GM21737 (cell line): ENCODE data around the gene NDUFB11.

ENCODE experiments used
- ATAC-seq: cut with Tn5 transposase; IDR thresholded peaks from one replicate; pipeline ENCODE4 v1.9.1; 2021; ENCODE audit warnings: mild to moderate bottlenecking, moderate library complexity; ENCODE audit not compliant: unreplicated experiment

Gene NDUFB11

GRCh38 chrX:47144626-47145394 is at the start of gene NDUFB11, which contains the start of gene RBM10:
Gene NDUFB11 (minus strand): TSS chrX:47144702. CDS start chrX:47144679, 23 bp downstream.
Gene RBM10 (plus strand): TSS chrX:47145221. CDS start chrX:47147482, 2,261 bp downstream.
- peak; percentile 89 for ATAC-seq

GRCh38 chrX:47193475-47194193 is 49.1 kb upstream of the NDUFB11 start, which contains the start of gene UBA1:
Gene UBA1 (plus strand): TSS chrX:47193829. CDS start chrX:47198803, 4,974 bp downstream.
- ATAC-seq: peak; percentile 50

GRCh38 chrX:47191806-47192401 is 47.4 kb upstream of the NDUFB11 start:
- no peak for ATAC-seq

- ATAC-seq: no peak
Observed at GRCh38 chrX:47191331-47191730, 46.8 kb upstream of the NDUFB11 start.

GRCh38 chrX:47190445-47191269 is 46.2 kb upstream of the NDUFB11 start:
- ATAC-seq: peak; percentile 57

GRCh38 chrX:47189906-47190305 is 45.4 kb upstream of the NDUFB11 start:
- no peak for ATAC-seq

- no peak for ATAC-seq
Observed at GRCh38 chrX:47187106-47187677, 42.7 kb upstream of the NDUFB11 start.

- ATAC-seq: no peak
Observed at GRCh38 chrX:47186096-47186740, 41.7 kb upstream of the NDUFB11 start.

- no peak for ATAC-seq
Observed at GRCh38 chrX:47185241-47185640, 40.7 kb upstream of the NDUFB11 start.

- ATAC-seq: no peak
Observed at GRCh38 chrX:47184486-47184885, 40.0 kb upstream of the NDUFB11 start.

- no peak for ATAC-seq
Observed at GRCh38 chrX:47182106-47182700, 37.7 kb upstream of the NDUFB11 start.

- ATAC-seq: no peak
Observed at GRCh38 chrX:47181301-47181700, 36.8 kb upstream of the NDUFB11 start.

- ATAC-seq: no peak
Observed at GRCh38 chrX:47180346-47180745, 35.8 kb upstream of the NDUFB11 start.

- ATAC-seq: no peak
Observed at GRCh38 chrX:47179928-47180255, 35.4 kb upstream of the NDUFB11 start.

- ATAC-seq: no peak
Observed at GRCh38 chrX:47179221-47179927, 34.9 kb upstream of the NDUFB11 start.

GRCh38 chrX:47178337-47178736 is 33.8 kb upstream of the NDUFB11 start:
- no peak for ATAC-seq

- ATAC-seq: no peak
Observed at GRCh38 chrX:47177079-47177478, 32.6 kb upstream of the NDUFB11 start.

GRCh38 chrX:47176101-47176740 is 31.7 kb upstream of the NDUFB11 start:
- no peak for ATAC-seq

GRCh38 chrX:47175588-47175980 is 31.1 kb upstream of the NDUFB11 start:
- ATAC-seq: no peak
